G401 (cell line): ENCODE data around the gene FAM107A. TPM values are rescaled to one million over a fixed set of nuclear protein-coding genes. Genes with fewer than 3 reads are reported as not detected.

Experiments used
- DNase-seq: peaks from one replicate; pipeline ENCODE4 v3.0.0-alpha.2; 2015; ENCODE audit warnings: low spot score
- in situ Hi-C: cut with HindIII; loops from 2 replicates; pipeline ENCODE4 v1.10.0; 2016; ENCODE audit warnings: low sequenced_read_pairs, mixed read lengths
- total RNA-seq: library from RNA; depleted of rRNA; stranded (reverse); fragments of >200 nt; shearing (Covaris generic); gene quantifications from 2 replicates; pipeline ENCODE4 v1.2.3, GENCODE V29; 2014; rRNA removed

Gene FAM107A
- total RNA-seq = not detected in 2 replicates

- in situ Hi-C loops = no loop called here
- peak; percentile 57 for DNase-seq
Observed at GRCh38 chr3:58577269-58577821, at the start of gene FAM107A. Gene FAM107A (minus strand): TSS chr3:58577391. CDS start chr3:58569860, 7,531 bp downstream.

GRCh38 chr3:58625196-58625824 lies 48.1 kb upstream of the FAM107A start:
- no peak for DNase-seq
- in situ Hi-C loops = no loop called here

- in situ Hi-C loops = no loop called here
- DNase-seq = no peak
Observed at GRCh38 chr3:58624550-58624949, 47.4 kb upstream of the FAM107A start.

- in situ Hi-C loops = no loop called here
- DNase-seq = no peak
Observed at GRCh38 chr3:58623961-58624360, 46.8 kb upstream of the FAM107A start.

- DNase-seq = no peak
- in situ Hi-C loops = no loop called here
Observed at GRCh38 chr3:58623478-58623877, 46.3 kb upstream of the FAM107A start.

GRCh38 chr3:58622892-58623291 lies 45.7 kb upstream of the FAM107A start:
- in situ Hi-C loops = no loop called here
- DNase-seq = no peak

GRCh38 chr3:58622436-58622835 lies 45.2 kb upstream of the FAM107A start:
- no peak for DNase-seq
- in situ Hi-C loops = no loop called here

GRCh38 chr3:58621086-58621830 lies 44.1 kb upstream of the FAM107A start:
- in situ Hi-C loops = no loop called here
- DNase-seq = no peak

GRCh38 chr3:58620421-58620820 lies 43.2 kb upstream of the FAM107A start:
- no peak for DNase-seq
- in situ Hi-C loops = no loop called here

- DNase-seq = no peak
- in situ Hi-C loops = no loop called here
Observed at GRCh38 chr3:58617338-58617761, 40.2 kb upstream of the FAM107A start.

GRCh38 chr3:58613236-58614132 lies 36.3 kb upstream of the FAM107A start:
- in situ Hi-C loops = no loop called here
- DNase-seq = no peak

- DNase-seq = no peak
- in situ Hi-C loops = no loop called here
Observed at GRCh38 chr3:58612830-58613229, 35.6 kb upstream of the FAM107A start.

- in situ Hi-C loops = no loop called here
- DNase-seq = no peak
Observed at GRCh38 chr3:58609990-58610389, 32.8 kb upstream of the FAM107A start.

GRCh38 chr3:58608648-58609047 lies 31.5 kb upstream of the FAM107A start:
- DNase-seq = peak; percentile 97
- in situ Hi-C loops = no loop called here

GRCh38 chr3:58607816-58608215 lies 30.6 kb upstream of the FAM107A start:
- in situ Hi-C loops = no loop called here
- DNase-seq = no peak

- DNase-seq = no peak
- in situ Hi-C loops = no loop called here
Observed at GRCh38 chr3:58606693-58607092, 29.5 kb upstream of the FAM107A start.

GRCh38 chr3:58604031-58604430 lies 26.8 kb upstream of the FAM107A start:
- in situ Hi-C loops = no loop called here
- DNase-seq = no peak

GRCh38 chr3:58603606-58604005 lies 26.4 kb upstream of the FAM107A start:
- DNase-seq = no peak
- in situ Hi-C loops = no loop called here

GRCh38 chr3:58597770-58598310 lies 20.6 kb upstream of the FAM107A start:
- no peak for DNase-seq
- in situ Hi-C loops = no loop called here
